22Rv1 (cell line): ENCODE measurements around the gene IL17REL.

Experiments used
- ZFX ChIP-seq: fragments of 450-650 bp; IDR thresholded peaks from 2 replicates; pipeline ENCODE4 v1.6.1; 2017; ENCODE audit warnings: antibody characterized with exemption, borderline replicate concordance
- TF ChIP-seq, protein P1 (sequence below): fragments of 450-650 bp; IDR thresholded peaks from 2 replicates; pipeline ENCODE4 v1.5.1; 2017; ENCODE audit warnings: mild to moderate bottlenecking

DNA sequence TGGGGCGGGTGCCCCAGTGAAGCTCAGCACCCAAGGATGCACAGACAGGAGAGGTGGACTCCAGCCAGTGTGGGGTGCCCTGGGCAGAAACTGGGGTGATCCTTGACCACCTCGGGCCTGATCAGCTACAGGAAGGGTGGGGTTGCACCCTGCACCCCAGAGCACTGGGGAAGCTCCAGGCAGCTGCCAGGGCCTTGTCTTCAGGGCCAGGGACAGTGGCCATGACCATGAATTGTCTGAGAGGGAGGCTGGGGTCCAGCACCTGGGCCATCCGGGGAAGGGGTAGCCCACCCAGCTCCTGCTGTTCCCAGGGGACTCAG lies 17.6 kb downstream of the IL17REL start:
- TF ChIP-seq, protein P1, sequence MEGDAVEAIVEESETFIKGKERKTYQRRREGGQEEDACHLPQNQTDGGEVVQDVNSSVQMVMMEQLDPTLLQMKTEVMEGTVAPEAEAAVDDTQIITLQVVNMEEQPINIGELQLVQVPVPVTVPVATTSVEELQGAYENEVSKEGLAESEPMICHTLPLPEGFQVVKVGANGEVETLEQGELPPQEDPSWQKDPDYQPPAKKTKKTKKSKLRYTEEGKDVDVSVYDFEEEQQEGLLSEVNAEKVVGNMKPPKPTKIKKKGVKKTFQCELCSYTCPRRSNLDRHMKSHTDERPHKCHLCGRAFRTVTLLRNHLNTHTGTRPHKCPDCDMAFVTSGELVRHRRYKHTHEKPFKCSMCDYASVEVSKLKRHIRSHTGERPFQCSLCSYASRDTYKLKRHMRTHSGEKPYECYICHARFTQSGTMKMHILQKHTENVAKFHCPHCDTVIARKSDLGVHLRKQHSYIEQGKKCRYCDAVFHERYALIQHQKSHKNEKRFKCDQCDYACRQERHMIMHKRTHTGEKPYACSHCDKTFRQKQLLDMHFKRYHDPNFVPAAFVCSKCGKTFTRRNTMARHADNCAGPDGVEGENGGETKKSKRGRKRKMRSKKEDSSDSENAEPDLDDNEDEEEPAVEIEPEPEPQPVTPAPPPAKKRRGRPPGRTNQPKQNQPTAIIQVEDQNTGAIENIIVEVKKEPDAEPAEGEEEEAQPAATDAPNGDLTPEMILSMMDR, result no peak
- no peak for TF ChIP-seq ZFX
